ENCODE measurements around the gene GSC2. TPM values are rescaled to one million over a fixed set of nuclear protein-coding genes. Genes with fewer than 3 reads are reported as not detected.

The GSC2 gene
- polyA plus RNA-seq, 3 donors = not detected

- DNase-seq (ENCODE audit: low read depth in 3 of 3, low spot score in 2 of 3) = no peak
These were observed 27.2 kb downstream of the GSC2 start for GRCh38 chr22:19122752-19123492.

GRCh38 chr22:19122143-19122751, 27.8 kb downstream of the GSC2 start, which contains the start of gene DGCR2:
Gene DGCR2 (minus strand): TSS chr22:19122412. CDS start chr22:19122206, 206 bp downstream.
- peak; percentile 86 to 95 (median 92) for DNase-seq (ENCODE audit: low read depth in 3 of 3, low spot score in 2 of 3)

GRCh38 chr22:19121631-19122142, 28.4 kb downstream of the GSC2 start:
- DNase-seq (ENCODE audit: low read depth in 3 of 3, low spot score in 2 of 3) = no peak

GRCh38 chr22:19120829-19121630, 29.1 kb downstream of the GSC2 start:
- no peak for DNase-seq (ENCODE audit: low read depth in 3 of 3, low spot score in 2 of 3)

GRCh38 chr22:19119949-19120348, 30.1 kb downstream of the GSC2 start:
- DNase-seq (ENCODE audit: low read depth in 3 of 3, low spot score in 2 of 3) = no peak

GRCh38 chr22:19118329-19118880, 31.7 kb downstream of the GSC2 start:
- DNase-seq (ENCODE audit: low read depth in 3 of 3, low spot score in 2 of 3) = no peak

GRCh38 chr22:19117111-19117512, 33.0 kb downstream of the GSC2 start:
- no peak for DNase-seq (ENCODE audit: low read depth in 3 of 3, low spot score in 2 of 3)

GRCh38 chr22:19115628-19116027, 34.5 kb downstream of the GSC2 start:
- DNase-seq (ENCODE audit: low read depth in 3 of 3, low spot score in 2 of 3) = no peak

- no peak for DNase-seq (ENCODE audit: low read depth in 3 of 3, low spot score in 2 of 3)
These were observed 35.0 kb downstream of the GSC2 start for GRCh38 chr22:19114984-19115552.

GRCh38 chr22:19113429-19113828, 36.7 kb downstream of the GSC2 start:
- no peak for DNase-seq (ENCODE audit: low read depth in 3 of 3, low spot score in 2 of 3)

- DNase-seq (ENCODE audit: low read depth in 3 of 3, low spot score in 2 of 3) = no peak
These were observed 38.5 kb downstream of the GSC2 start for GRCh38 chr22:19111584-19111983.

- no peak for DNase-seq (ENCODE audit: low read depth in 3 of 3, low spot score in 2 of 3)
These were observed 39.0 kb downstream of the GSC2 start for GRCh38 chr22:19111140-19111539.

GRCh38 chr22:19110646-19111045, 39.4 kb downstream of the GSC2 start:
- no peak for DNase-seq (ENCODE audit: low read depth in 3 of 3, low spot score in 2 of 3)

- DNase-seq (ENCODE audit: low read depth in 3 of 3, low spot score in 2 of 3) = no peak
These were observed 40.0 kb downstream of the GSC2 start for GRCh38 chr22:19110064-19110458.

GRCh38 chr22:19109198-19110063, 40.7 kb downstream of the GSC2 start:
- no peak for DNase-seq (ENCODE audit: low read depth in 3 of 3, low spot score in 2 of 3)

- no peak for DNase-seq (ENCODE audit: low read depth in 3 of 3, low spot score in 2 of 3)
These were observed 41.3 kb downstream of the GSC2 start for GRCh38 chr22:19108807-19109197.

- DNase-seq (ENCODE audit: low read depth in 3 of 3, low spot score in 2 of 3) = no peak
These were observed 42.4 kb downstream of the GSC2 start for GRCh38 chr22:19107730-19108074.

GRCh38 chr22:19106886-19107729, 43.0 kb downstream of the GSC2 start:
- DNase-seq (ENCODE audit: low read depth in 3 of 3, low spot score in 2 of 3) = no peak
